ENCODE measurements around the gene VCAN. TPM values are rescaled to one million over a fixed set of nuclear protein-coding genes. Genes with fewer than 3 reads are reported as not detected.

The VCAN gene
- total and polyA plus RNA-seq, 10 donors, result 1.8 to 442 (median 72.2) TPM

GRCh38 chr5:83517688-83518085 is 46.1 kb downstream of the VCAN start:
- TF ChIP-seq POLR2A (IDR thresholded peaks at IDR 0.05) (no peak), POLR2AphosphoS5 (IDR thresholded peaks at IDR 0.05) (no peak), CTCF (IDR thresholded peaks at IDR 0.05 in 8 of 11, conservative IDR thresholded peaks at IDR 0.05 in 3 of 11) (no peak)
- WGBS, 5 donors, result 48 to 84% (median 56%) methylated on average over 1 of the region's 1 CpG
- intact Hi-C loops (cut with DNase I; ENCODE audit: low total_unique reads), result no loop called here

GRCh38 chr5:83518319-83519061 is 46.9 kb downstream of the VCAN start:
- intact Hi-C loops (cut with DNase I; ENCODE audit: low total_unique reads), result no loop called here
- Histone ChIP-seq H3K4me3 (no peak overlapping the region), H3K36me3 (no peaks in the 10 kb centered on the region), H3K27me3 (replicated peaks in 1 of 7) (no peaks in the 10 kb centered on the region), H3K9me3 (no peaks in the 10 kb centered on the region), H3K27ac (no peak overlapping the region), H3K4me1 (no peaks in the 10 kb centered on the region)
- TF ChIP-seq POLR2AphosphoS5 (IDR thresholded peaks at IDR 0.05) (no peak), POLR2A (IDR thresholded peaks at IDR 0.05) (no peak), CTCF (IDR thresholded peaks at IDR 0.05 in 8 of 11, conservative IDR thresholded peaks at IDR 0.05 in 3 of 11) (no peak)
- no peak for DNase-seq
- WGBS, 5 donors, result 82 to 95% (median 89%) methylated on average over 3 of the region's 3 CpGs

More at GRCh38 chr5:83517688-83518085, 46.1 kb downstream of the VCAN start:
- DNase-seq, result no peak
- Histone ChIP-seq H3K27ac (no peak overlapping the region), H3K4me3 (no peak overlapping the region), H3K4me1 (no peaks in the 10 kb centered on the region), H3K27me3 (replicated peaks in 1 of 7) (no peaks in the 10 kb centered on the region), H3K36me3 (no peaks in the 10 kb centered on the region), H3K9me3 (no peaks in the 10 kb centered on the region)

- Histone ChIP-seq H3K36me3 (no peaks in the 10 kb centered on the region), H3K27me3 (replicated peaks in 1 of 7) (no peaks in the 10 kb centered on the region), H3K4me3 (no peak overlapping the region), H3K9me3 (no peaks in the 10 kb centered on the region), H3K4me1 (no peaks in the 10 kb centered on the region), H3K27ac (no peak overlapping the region)
- TF ChIP-seq CTCF (IDR thresholded peaks at IDR 0.05 in 8 of 11, conservative IDR thresholded peaks at IDR 0.05 in 3 of 11) (no peak), POLR2A (IDR thresholded peaks at IDR 0.05) (no peak), POLR2AphosphoS5 (IDR thresholded peaks at IDR 0.05) (no peak)
- DNase-seq, result no peak
- 67 to 83% (median 77%) methylated on average over 2 of the region's 2 CpGs for WGBS, 5 donors
- intact Hi-C loops (cut with DNase I; ENCODE audit: low total_unique reads), result no loop called here
These were observed 50.9 kb downstream of the VCAN start for GRCh38 chr5:83522446-83522845.

- Histone ChIP-seq H3K27ac (no peak overlapping the region), H3K4me3 (no peak overlapping the region), H3K4me1 (no peaks in the 10 kb centered on the region), H3K27me3 (replicated peaks in 1 of 7) (no peaks in the 10 kb centered on the region), H3K9me3 (no peaks in the 10 kb centered on the region), H3K36me3 (no peaks in the 10 kb centered on the region)
- intact Hi-C loops (cut with DNase I; ENCODE audit: low total_unique reads), result no loop called here
- TF ChIP-seq CTCF (IDR thresholded peaks at IDR 0.05 in 8 of 11, conservative IDR thresholded peaks at IDR 0.05 in 3 of 11) (no peak), POLR2A (IDR thresholded peaks at IDR 0.05) (no peak), POLR2AphosphoS5 (IDR thresholded peaks at IDR 0.05) (no peak)
- WGBS, 5 donors, result 86 to 97% (median 91%) methylated on average over 1 of the region's 1 CpG
- DNase-seq, result no peak
These were observed 52.4 kb downstream of the VCAN start for GRCh38 chr5:83523929-83524328.

Measured in spleen (tissue), 11 donors.